Astrocyte of the cerebellum (primary cell): Measurements from ENCODE around the gene ANKRD31.

Experiments
- DNase-seq: peaks from one replicate; pipeline ENCODE4 v3.0.0-alpha.2; 2011; ENCODE audit warnings: low read depth
- H3K4me3 ChIP-seq: 2 replicates; pipeline ENCODE4 v1.5.1; 2011; ENCODE audit warnings: mild to moderate bottlenecking, low read depth, low read length, moderate library complexity
- CTCF ChIP-seq: IDR thresholded peaks from 2 replicates; pipeline ENCODE4 v1.5.1; 2012; ENCODE audit warnings: low read length, low read depth, moderate library complexity, mild to moderate bottlenecking; ENCODE audit errors: missing control alignments
- in situ Hi-C: cut with HindIII; loops from 2 replicates; pipeline ENCODE4 v1.10.0; 2017; ENCODE audit warnings: low sequenced_read_pairs

Gene ANKRD31

GRCh38 chr5:75045071-75045470 is 191.6 kb downstream of the ANKRD31 start:
- TF ChIP-seq CTCF = no peak
- in situ Hi-C loops = no loop called here
- no peak for DNase-seq
- no peak overlapping the region for H3K4me3 ChIP-seq

GRCh38 chr5:75044406-75044805 is 192.3 kb downstream of the ANKRD31 start:
- in situ Hi-C loops = no loop called here
- TF ChIP-seq CTCF = no peak
- no peak for DNase-seq
- no peak overlapping the region for H3K4me3 ChIP-seq

- H3K4me3 ChIP-seq = no peak overlapping the region
- in situ Hi-C loops = no loop called here
- TF ChIP-seq CTCF = no peak
- no peak for DNase-seq
Observed at GRCh38 chr5:75043633-75044264, 192.9 kb downstream of the ANKRD31 start.

GRCh38 chr5:75042522-75042921 is 194.2 kb downstream of the ANKRD31 start:
- no peak for TF ChIP-seq CTCF
- peak; percentile 52 for DNase-seq
- in situ Hi-C loops = no loop called here
- no peak overlapping the region for H3K4me3 ChIP-seq

GRCh38 chr5:75040973-75041372 is 195.7 kb downstream of the ANKRD31 start:
- no peak for DNase-seq
- no peak overlapping the region for H3K4me3 ChIP-seq
- in situ Hi-C loops = no loop called here
- TF ChIP-seq CTCF = no peak

- DNase-seq = no peak
- H3K4me3 ChIP-seq = no peak overlapping the region
- TF ChIP-seq CTCF = peak; percentile 5
- in situ Hi-C loops = no loop called here
Observed at GRCh38 chr5:75037106-75037505, 199.6 kb downstream of the ANKRD31 start.
